ENCODE data around the gene CREB1. TPM values are rescaled to one million over a fixed set of nuclear protein-coding genes. Genes with fewer than 3 reads are reported as not detected.

CREB1 gene
- total and polyA plus RNA-seq, 2 donors (not counting 1 experiment from before 2014, with no cell fraction given) = 42.5 to 156 TPM

DNA sequence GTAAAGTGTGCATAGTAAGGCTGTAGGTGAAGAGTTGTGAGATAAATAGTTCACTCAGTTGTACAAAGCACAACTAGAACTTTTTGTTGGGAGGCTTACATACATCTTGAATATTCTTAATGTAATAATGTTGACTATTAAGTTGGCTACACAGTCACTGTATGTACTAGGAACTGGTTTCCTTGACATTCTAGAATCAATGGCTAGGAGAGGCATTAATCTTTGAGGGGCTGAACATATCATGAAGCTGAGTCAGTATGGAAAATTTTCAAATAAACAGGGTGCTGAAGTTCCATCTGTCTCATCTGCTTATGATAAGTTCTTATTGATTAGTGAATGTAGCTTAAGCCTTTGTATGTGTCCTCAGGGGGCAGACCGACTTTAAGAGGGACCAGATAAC is 72.0 kb downstream of the CREB1 start:
- no peak overlapping the region for H3K4me3 Mint-ChIP-seq
- H3K4me2 ChIP-seq (replicated peaks; ENCODE audit: low read depth, low read length, poor library complexity, severe bottlenecking) = no peak overlapping the region
- ATAC-seq (ENCODE audit: low read depth) (no peak), DNase-seq (no peak)
- POLR2A ChIA-PET = no interaction called here
- H3K4me3 ChIP-seq (ENCODE audit: control extremely low read depth in 1 of 5, extremely low read depth in 1 of 5, insufficient read depth in 1 of 5, low read depth in 2 of 5, low read length in 4 of 5) = no peak overlapping the region
- TF ChIP-seq, protein P1, sequence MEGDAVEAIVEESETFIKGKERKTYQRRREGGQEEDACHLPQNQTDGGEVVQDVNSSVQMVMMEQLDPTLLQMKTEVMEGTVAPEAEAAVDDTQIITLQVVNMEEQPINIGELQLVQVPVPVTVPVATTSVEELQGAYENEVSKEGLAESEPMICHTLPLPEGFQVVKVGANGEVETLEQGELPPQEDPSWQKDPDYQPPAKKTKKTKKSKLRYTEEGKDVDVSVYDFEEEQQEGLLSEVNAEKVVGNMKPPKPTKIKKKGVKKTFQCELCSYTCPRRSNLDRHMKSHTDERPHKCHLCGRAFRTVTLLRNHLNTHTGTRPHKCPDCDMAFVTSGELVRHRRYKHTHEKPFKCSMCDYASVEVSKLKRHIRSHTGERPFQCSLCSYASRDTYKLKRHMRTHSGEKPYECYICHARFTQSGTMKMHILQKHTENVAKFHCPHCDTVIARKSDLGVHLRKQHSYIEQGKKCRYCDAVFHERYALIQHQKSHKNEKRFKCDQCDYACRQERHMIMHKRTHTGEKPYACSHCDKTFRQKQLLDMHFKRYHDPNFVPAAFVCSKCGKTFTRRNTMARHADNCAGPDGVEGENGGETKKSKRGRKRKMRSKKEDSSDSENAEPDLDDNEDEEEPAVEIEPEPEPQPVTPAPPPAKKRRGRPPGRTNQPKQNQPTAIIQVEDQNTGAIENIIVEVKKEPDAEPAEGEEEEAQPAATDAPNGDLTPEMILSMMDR (IDR thresholded peaks at IDR 0.05) = no peak
- TF ChIP-seq EZH2 (IDR thresholded peaks at IDR 0.05; ENCODE audit: borderline replicate concordance, insufficient read depth, low read depth, low read length, poor library complexity, severe bottlenecking) = no peak
- no CpG with 5 or more reads among the region's 1 CpG for WGBS (ENCODE audit: insufficient coverage)
- no peaks in the 10 kb centered on the region for H3K27me3 ChIP-seq (replicated peaks in 1 of 4; ENCODE audit: control extremely low read depth in 1 of 4, control insufficient read depth in 3 of 4, insufficient read depth in 4 of 4, low read length in 3 of 4)
- CTCF ChIA-PET = interaction anchor here (0.8 kb wide), 1 partner anchor 17 kb away, joined by 3 read pairs; no protein-coding TSS in a partner anchor
- H3K27ac Mint-ChIP-seq = peak overlapping the region; percentile 4
- peaks cover 20% of the 10 kb centered on the region for H3K4me1 Mint-ChIP-seq
- intact Hi-C loops (cut with micrococcal nuclease) = no loop called here
- peaks cover 7% of the 10 kb centered on the region for H4K20me1 ChIP-seq (ENCODE audit: control insufficient read depth, insufficient read depth, low read length, poor library complexity, severe bottlenecking)
- peak overlapping the region in 1 of 2 donors; percentile 57 for H3K27ac ChIP-seq (ENCODE audit: low read length in 2 of 2)
- H3K4me1 ChIP-seq (ENCODE audit: control insufficient read depth in 2 of 2, insufficient read depth in 2 of 2, low read length in 2 of 2) = peaks cover 0 to 3% of the 10 kb centered on the region in 2 donors
- no peaks in the 10 kb centered on the region for H3K9me3 Mint-ChIP-seq (ENCODE audit: insufficient read depth)
- H3K36me3 ChIP-seq (replicated peaks in 1 of 2; ENCODE audit: control extremely low read depth in 1 of 2, control insufficient read depth in 1 of 2, extremely low read depth in 1 of 2, insufficient read depth in 2 of 2, low read length in 1 of 2) = peaks cover 7 to 12% of the 10 kb centered on the region in 2 experiments
- no peaks in the 10 kb centered on the region for H3K79me2 ChIP-seq (ENCODE audit: control insufficient read depth, insufficient read depth, low read length)
- no peak overlapping the region for H2AFZ ChIP-seq (ENCODE audit: insufficient read depth, low read depth, low read length, poor library complexity, severe bottlenecking)
- no peak overlapping the region for H3K9ac ChIP-seq (ENCODE audit: low read length)
- H3K9me3 ChIP-seq (ENCODE audit: control extremely low read depth in 1 of 3, control insufficient read depth in 2 of 3, insufficient read depth in 1 of 3, low read length in 2 of 3) = no peaks in the 10 kb centered on the region
- no peaks in the 10 kb centered on the region for H3K27me3 Mint-ChIP-seq

DNA sequence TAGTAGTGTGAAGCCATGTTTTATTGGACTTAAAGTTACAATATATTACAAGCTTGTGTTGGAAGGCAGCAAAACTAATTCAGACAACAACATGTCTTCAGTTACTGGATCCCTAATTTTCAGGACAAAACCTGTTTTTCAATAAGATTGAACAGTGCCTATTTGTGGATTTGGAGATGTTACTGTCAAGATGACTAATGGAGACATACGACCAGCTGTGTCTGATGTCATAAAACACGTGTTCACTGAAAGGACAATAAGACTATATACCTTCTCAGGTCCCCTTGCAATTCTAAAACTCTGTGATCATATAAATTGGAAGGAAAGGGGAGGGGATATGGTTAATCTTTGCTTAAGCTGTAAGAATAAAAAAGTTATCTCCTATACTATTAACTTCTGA is 73.7 kb downstream of the CREB1 start:
- Histone ChIP-seq H3K9me3 (ENCODE audit: control extremely low read depth in 1 of 3, control insufficient read depth in 2 of 3, insufficient read depth in 1 of 3, low read length in 2 of 3) (no peaks in the 10 kb centered on the region), H3K4me2 (replicated peaks; ENCODE audit: low read depth, low read length, poor library complexity, severe bottlenecking) (no peak overlapping the region), H3K4me1 (ENCODE audit: control insufficient read depth in 2 of 2, insufficient read depth in 2 of 2, low read length in 2 of 2) (peaks cover 0 to 3% of the 10 kb centered on the region in 2 donors), H3K9ac (ENCODE audit: low read length) (no peak overlapping the region), H3K79me2 (ENCODE audit: control insufficient read depth, insufficient read depth, low read length) (peaks cover 4% of the 10 kb centered on the region), H3K27ac (ENCODE audit: low read length in 2 of 2) (peak overlapping the region in 1 of 2 donors; percentile 55), H2AFZ (ENCODE audit: insufficient read depth, low read depth, low read length, poor library complexity, severe bottlenecking) (no peak overlapping the region), H3K36me3 (replicated peaks in 1 of 2; ENCODE audit: control extremely low read depth in 1 of 2, control insufficient read depth in 1 of 2, extremely low read depth in 1 of 2, insufficient read depth in 2 of 2, low read length in 1 of 2) (peaks cover 3 to 4% of the 10 kb centered on the region in 2 experiments), H3K27me3 (replicated peaks in 1 of 4; ENCODE audit: control extremely low read depth in 1 of 4, control insufficient read depth in 3 of 4, insufficient read depth in 4 of 4, low read length in 3 of 4) (no peaks in the 10 kb centered on the region), H3K4me3 (ENCODE audit: control extremely low read depth in 1 of 5, extremely low read depth in 1 of 5, insufficient read depth in 1 of 5, low read depth in 2 of 5, low read length in 4 of 5) (no peak overlapping the region), H4K20me1 (ENCODE audit: control insufficient read depth, insufficient read depth, low read length, poor library complexity, severe bottlenecking) (peaks cover 6% of the 10 kb centered on the region)
- intact Hi-C loops (cut with micrococcal nuclease) = no loop called here
- Mint-ChIP-seq H3K4me1 (peaks cover 20% of the 10 kb centered on the region), H3K9me3 (ENCODE audit: insufficient read depth) (no peaks in the 10 kb centered on the region), H3K27ac (no peak overlapping the region), H3K27me3 (no peaks in the 10 kb centered on the region), H3K4me3 (no peak overlapping the region)
- ATAC-seq (ENCODE audit: low read depth) (no peak), DNase-seq (no peak)
- ChIA-PET CTCF (interaction anchor here (1.6 kb wide), 1 partner anchor 22 kb away, joined by 4 read pairs; the partner anchor contains the start of gene METTL21A), POLR2A (no interaction called here)
- TF ChIP-seq, protein P1 (IDR thresholded peaks at IDR 0.05) = no peak
- TF ChIP-seq EZH2 (IDR thresholded peaks at IDR 0.05; ENCODE audit: borderline replicate concordance, insufficient read depth, low read depth, low read length, poor library complexity, severe bottlenecking) = no peak
- WGBS (ENCODE audit: insufficient coverage) = no CpG with 5 or more reads among the region's 2 CpGs

Measured in B cell (primary cell).